Keratinocyte (primary cell): ENCODE results near the gene MAGI2. TPM values are rescaled to one million over a fixed set of nuclear protein-coding genes. Genes with fewer than 3 reads are reported as not detected.

Experiments used
- DNase-seq: peaks from one replicate; pipeline ENCODE4 v3.0.0-alpha.2; 2011; ENCODE audit warnings: low read depth, missing footprints, low spot score
- FAIRE-seq: peaks from 2 replicates; lab custom pipeline; 2011; peaks lifted over from hg19 to GRCh38; lab: Jason Lieb, UNC
- H2AFZ ChIP-seq: 2 replicates; pipeline ENCODE4 v1.6.0; 2012; ENCODE audit warnings: low read length, control low read depth, inconsistent platforms; ENCODE audit not compliant: control insufficient read depth
- H3K27ac ChIP-seq: 2 replicates; pipeline ENCODE4 v1.5.1; 2011; ENCODE audit warnings: low read length; ENCODE audit not compliant: control insufficient read depth, insufficient read depth
- H3K27me3 ChIP-seq: 3 replicates; pipeline ENCODE4 v1.6.0; 2011; ENCODE audit warnings: low read length; ENCODE audit not compliant: control insufficient read depth, insufficient read depth; ENCODE audit errors: extremely low read depth
- H3K36me3 ChIP-seq, 2 experiments: 2 replicates in 1 of 2; 3 replicates in 1 of 2; pipeline ENCODE4 v1.5.1; 2011; ENCODE audit warnings: low read length in 2 of 2, mild to moderate bottlenecking in 1 of 2; ENCODE audit not compliant: control insufficient read depth in 2 of 2, insufficient read depth in 2 of 2; ENCODE audit errors: extremely low read depth in 1 of 2
- H3K4me1 ChIP-seq: 3 replicates; pipeline ENCODE4 v1.5.1; 2011; ENCODE audit warnings: low read length; ENCODE audit not compliant: control insufficient read depth, insufficient read depth; ENCODE audit errors: extremely low read depth
- H3K4me2 ChIP-seq: 3 replicates; pipeline ENCODE4 v1.6.0; 2011; ENCODE audit warnings: low read depth, low read length; ENCODE audit not compliant: control insufficient read depth, insufficient read depth; ENCODE audit errors: extremely low read depth
- H3K4me3 ChIP-seq, 3 experiments: fragments of 200-600 bp in 1 of 3; sonication (generic) in 1 of 3; 2 replicates in 2 of 3; 3 replicates in 1 of 3; pipeline ENCODE4 v1.5.1; 2011 to 2016; ENCODE audit warnings: low read length in 3 of 3, mild to moderate bottlenecking in 3 of 3, control low read depth in 2 of 3, inconsistent platforms in 1 of 3, low read depth in 1 of 3, mixed read lengths in 1 of 3, mixed run types in 1 of 3, moderate library complexity in 1 of 3; ENCODE audit not compliant: control insufficient read depth in 2 of 3, insufficient read depth in 2 of 3; ENCODE audit errors: extremely low read depth in 1 of 3
- H3K79me2 ChIP-seq: 2 replicates; pipeline ENCODE4 v1.6.0; 2012; ENCODE audit warnings: low read length; ENCODE audit not compliant: control insufficient read depth, insufficient read depth
- H3K9ac ChIP-seq: 3 replicates; pipeline ENCODE4 v1.6.0; 2011; ENCODE audit warnings: low read length; ENCODE audit not compliant: control insufficient read depth, insufficient read depth; ENCODE audit errors: extremely low read depth
- H3K9me1 ChIP-seq: 3 replicates; pipeline ENCODE4 v1.6.0; 2011; ENCODE audit warnings: low read length; ENCODE audit not compliant: control insufficient read depth, insufficient read depth; ENCODE audit errors: extremely low read depth
- H3K9me3 ChIP-seq: 2 replicates; pipeline ENCODE4 v1.5.1; 2012; ENCODE audit warnings: low read depth, low read length; ENCODE audit not compliant: control insufficient read depth
- H4K20me1 ChIP-seq: 3 replicates; pipeline ENCODE4 v1.6.0; 2011; ENCODE audit warnings: low read length; ENCODE audit not compliant: control insufficient read depth, insufficient read depth; ENCODE audit errors: extremely low read depth
- EZH2 ChIP-seq: IDR thresholded peaks from one replicate; pipeline ENCODE4 v1.6.1; 2012; ENCODE audit warnings: inconsistent platforms, mild to moderate bottlenecking, low read length, moderate library complexity
- dilution Hi-C: fragments of 300-500 bp; cut with MboI; formaldehyde crosslinking; loops from one replicate; pipeline ENCODE4 v1.7.0; 2020; ENCODE audit warnings: low sequenced_read_pairs; ENCODE audit not compliant: extremely low pct_ligation_motif_present
- polyA plus RNA-seq, 5 experiments: library from polyadenylated mRNA; depleted of rRNA in 3 of 5; stranded (reverse) in 3 of 5; stranded (forward) in 1 of 5; unstranded in 1 of 5; fragments of >200 nt; gene quantifications; 1 replicate in 1 of 5; 2 replicates in 3 of 5; 3 replicates in 1 of 5; pipeline versions ENCODE4 v1.2.1 to v1.2.3, GENCODE V29; 2011 to 2012; ENCODE audit warnings: missing spikeins in 2 of 5, low read depth in 1 of 5, low replicate concordance in 1 of 5
- TF ChIP-seq, protein P1 (sequence below), 3 experiments: IDR thresholded peaks in 1 of 3; conservative IDR thresholded peaks in 1 of 3; optimal IDR thresholded peaks in 1 of 3; 2 replicates in 2 of 3; 3 replicates in 1 of 3; pipeline versions ENCODE3 to v1.5.1; 2011; ENCODE audit warnings: low read length in 3 of 3, mild to moderate bottlenecking in 3 of 3, moderate library complexity in 2 of 3, control low read depth in 1 of 3, inconsistent platforms in 1 of 3; ENCODE audit not compliant: insufficient read depth in 2 of 3; ENCODE audit errors: extremely low read depth in 1 of 3

The MAGI2 gene
- polyA plus RNA-seq, 1 donor (not counting 4 experiments of a cell fraction or from before 2014, with no cell fraction given): 0.07 TPM

DNA sequence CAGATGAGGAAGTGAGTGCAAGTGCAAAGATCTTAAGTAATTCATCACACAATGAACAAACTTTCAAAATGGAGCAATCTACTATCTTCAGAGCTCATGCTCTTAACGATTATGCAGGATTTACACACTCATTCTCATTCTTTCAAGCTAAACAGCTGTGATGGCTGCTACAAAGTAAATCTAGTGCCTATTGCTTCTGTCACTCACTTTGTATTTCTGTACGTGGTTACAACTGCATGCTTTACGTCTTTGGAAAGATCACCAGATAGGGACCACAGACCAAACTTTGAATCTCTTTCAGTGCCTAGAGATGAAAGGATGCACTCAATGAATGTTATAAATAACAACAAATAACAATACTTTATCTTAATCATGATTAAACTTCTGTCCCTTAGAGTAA, 194.6 kb downstream of the MAGI2 start:
- dilution Hi-C loops: no loop called here
- Histone ChIP-seq H3K4me1 (no peaks in the 10 kb centered on the region), H3K36me3 (no peaks in the 10 kb centered on the region), H3K79me2 (no peaks in the 10 kb centered on the region), H3K9me3 (no peaks in the 10 kb centered on the region), H3K9ac (no peak overlapping the region), H3K9me1 (no peaks in the 10 kb centered on the region), H3K27ac (no peak overlapping the region), H3K27me3 (no peaks in the 10 kb centered on the region), H3K4me3 (no peak overlapping the region), H4K20me1 (no peaks in the 10 kb centered on the region), H3K4me2 (no peak overlapping the region), H2AFZ (no peak overlapping the region)
- no peak for DNase-seq
- no peak for TF ChIP-seq EZH2
- TF ChIP-seq, protein P1, sequence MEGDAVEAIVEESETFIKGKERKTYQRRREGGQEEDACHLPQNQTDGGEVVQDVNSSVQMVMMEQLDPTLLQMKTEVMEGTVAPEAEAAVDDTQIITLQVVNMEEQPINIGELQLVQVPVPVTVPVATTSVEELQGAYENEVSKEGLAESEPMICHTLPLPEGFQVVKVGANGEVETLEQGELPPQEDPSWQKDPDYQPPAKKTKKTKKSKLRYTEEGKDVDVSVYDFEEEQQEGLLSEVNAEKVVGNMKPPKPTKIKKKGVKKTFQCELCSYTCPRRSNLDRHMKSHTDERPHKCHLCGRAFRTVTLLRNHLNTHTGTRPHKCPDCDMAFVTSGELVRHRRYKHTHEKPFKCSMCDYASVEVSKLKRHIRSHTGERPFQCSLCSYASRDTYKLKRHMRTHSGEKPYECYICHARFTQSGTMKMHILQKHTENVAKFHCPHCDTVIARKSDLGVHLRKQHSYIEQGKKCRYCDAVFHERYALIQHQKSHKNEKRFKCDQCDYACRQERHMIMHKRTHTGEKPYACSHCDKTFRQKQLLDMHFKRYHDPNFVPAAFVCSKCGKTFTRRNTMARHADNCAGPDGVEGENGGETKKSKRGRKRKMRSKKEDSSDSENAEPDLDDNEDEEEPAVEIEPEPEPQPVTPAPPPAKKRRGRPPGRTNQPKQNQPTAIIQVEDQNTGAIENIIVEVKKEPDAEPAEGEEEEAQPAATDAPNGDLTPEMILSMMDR (optimal IDR thresholded peaks at IDR 0.05 in 1 of 3, IDR thresholded peaks at IDR 0.05 in 1 of 3, conservative IDR thresholded peaks at IDR 0.05 in 1 of 3; ENCODE audit: extremely low read depth in 1 of 3, insufficient read depth in 2 of 3, low read length in 3 of 3): no peak
- no peak for FAIRE-seq

DNA sequence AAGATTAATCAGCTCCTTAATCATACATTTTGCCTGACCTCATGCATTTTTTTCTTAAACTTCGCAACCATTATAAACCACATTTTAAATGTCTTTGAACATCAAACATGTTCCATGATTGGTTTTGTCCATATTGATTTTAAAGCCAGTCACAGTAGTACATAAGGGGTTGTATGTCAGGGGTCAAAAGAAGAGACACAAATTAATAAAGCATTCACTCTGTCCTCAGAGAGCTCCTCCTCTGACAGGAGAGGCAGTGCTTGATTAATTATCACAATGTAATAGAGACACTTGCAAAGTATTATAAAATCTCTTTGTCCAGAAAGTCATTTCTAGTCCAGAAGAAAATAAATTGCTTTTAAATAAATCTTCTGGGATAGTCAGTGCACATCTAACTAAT, 195.5 kb downstream of the MAGI2 start:
- H3K4me3 ChIP-seq: no peak overlapping the region
- DNase-seq (no peak), FAIRE-seq (no peak)
- H3K4me2 ChIP-seq: no peak overlapping the region
- H3K36me3 ChIP-seq: no peaks in the 10 kb centered on the region
- no peaks in the 10 kb centered on the region for H3K79me2 ChIP-seq
- H3K9me3 ChIP-seq: no peaks in the 10 kb centered on the region
- no peak overlapping the region for H2AFZ ChIP-seq
- dilution Hi-C loops: no loop called here
- H3K27me3 ChIP-seq: no peaks in the 10 kb centered on the region
- no peak overlapping the region for H3K9ac ChIP-seq
- H3K27ac ChIP-seq: no peak overlapping the region
- no peaks in the 10 kb centered on the region for H4K20me1 ChIP-seq
- TF ChIP-seq, protein P1 (optimal IDR thresholded peaks at IDR 0.05 in 1 of 3, IDR thresholded peaks at IDR 0.05 in 1 of 3, conservative IDR thresholded peaks at IDR 0.05 in 1 of 3; ENCODE audit: extremely low read depth in 1 of 3, insufficient read depth in 2 of 3, low read length in 3 of 3): no peak
- no peak for TF ChIP-seq EZH2
- H3K4me1 ChIP-seq: no peaks in the 10 kb centered on the region
- no peaks in the 10 kb centered on the region for H3K9me1 ChIP-seq
